IPS DF 19.7 (cell line): ENCODE measurements around the gene CFAP100.

Experiments used
- DNase-seq: peaks from one replicate; pipeline ENCODE4 v3.0.0-alpha.2; 2013; ENCODE audit warnings: low read depth, low spot score

Gene CFAP100

DNA sequence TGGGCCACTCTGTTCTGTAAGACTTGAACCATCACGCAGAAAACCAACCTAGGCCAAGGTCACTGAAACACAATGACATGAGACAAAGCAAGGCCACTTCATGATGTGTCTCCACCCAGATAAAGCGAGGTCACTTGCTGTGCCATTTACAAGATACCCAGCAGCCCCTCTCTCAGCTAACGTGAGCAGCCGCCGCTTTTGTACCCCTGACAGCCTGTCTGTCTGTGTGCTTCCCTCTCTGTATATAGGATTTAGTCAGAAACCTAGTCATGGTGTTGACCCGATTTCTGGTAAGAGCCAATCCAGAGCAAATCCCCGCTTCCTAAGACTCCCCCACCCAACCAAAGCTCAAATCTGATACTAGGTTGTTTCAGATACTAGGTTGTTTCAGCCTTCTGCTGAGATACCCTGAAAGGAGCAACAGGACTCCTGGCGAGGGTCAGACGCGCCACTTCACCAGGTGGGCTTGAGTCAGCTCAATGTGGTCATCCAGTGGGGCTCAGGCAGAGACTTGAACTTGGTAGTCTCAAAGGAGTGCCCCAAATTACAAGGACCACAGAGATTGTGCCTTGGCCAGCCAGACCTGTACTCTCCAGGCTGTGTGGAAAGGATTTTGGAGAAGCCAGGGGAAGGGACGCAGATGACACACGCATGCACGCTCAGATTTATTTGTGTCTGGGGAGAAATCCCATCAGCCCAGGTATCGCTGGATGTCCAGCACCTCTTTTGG is 84.0 kb downstream of the CFAP100 start:
- DNase-seq, result no peak

DNA sequence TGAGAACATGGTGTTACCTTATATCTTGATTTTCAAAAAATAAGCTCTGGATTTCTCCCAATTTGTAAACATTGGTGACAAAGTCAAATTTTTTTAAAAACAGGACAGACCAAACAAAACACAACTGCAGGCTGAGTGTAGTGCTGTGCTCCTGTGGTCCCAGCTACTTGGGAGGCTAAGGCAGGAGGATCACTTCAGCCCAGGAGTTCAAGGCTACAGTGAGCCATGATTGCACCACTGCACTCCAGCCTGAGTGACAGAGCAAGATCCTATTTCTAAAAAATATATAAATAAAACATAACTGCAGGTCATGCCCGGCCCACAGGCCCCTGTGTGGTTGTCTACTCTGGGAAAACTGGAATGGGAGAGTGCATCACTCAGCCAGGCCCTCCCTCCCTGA is 84.9 kb downstream of the CFAP100 start:
- no peak for DNase-seq

DNA sequence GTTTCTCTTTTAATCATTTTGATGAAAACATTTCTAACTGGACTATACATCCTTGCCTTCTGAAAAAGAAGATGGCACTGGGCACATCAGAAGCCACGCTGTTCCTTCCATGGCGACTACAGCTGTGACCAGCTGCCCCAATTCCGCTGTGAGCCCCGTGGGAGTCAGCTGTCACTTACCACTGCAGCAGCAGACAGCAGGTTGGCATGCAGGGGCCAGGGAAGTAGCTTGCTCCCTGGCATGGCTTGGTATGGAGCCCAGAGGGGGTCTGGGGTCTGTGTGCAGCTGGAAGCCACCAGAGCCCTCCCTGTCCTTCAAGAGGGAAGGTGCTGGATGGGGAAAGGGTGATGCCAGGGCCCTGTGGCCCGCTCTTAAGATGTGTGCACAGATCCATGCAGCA is 85.5 kb downstream of the CFAP100 start:
- DNase-seq, result no peak

DNA sequence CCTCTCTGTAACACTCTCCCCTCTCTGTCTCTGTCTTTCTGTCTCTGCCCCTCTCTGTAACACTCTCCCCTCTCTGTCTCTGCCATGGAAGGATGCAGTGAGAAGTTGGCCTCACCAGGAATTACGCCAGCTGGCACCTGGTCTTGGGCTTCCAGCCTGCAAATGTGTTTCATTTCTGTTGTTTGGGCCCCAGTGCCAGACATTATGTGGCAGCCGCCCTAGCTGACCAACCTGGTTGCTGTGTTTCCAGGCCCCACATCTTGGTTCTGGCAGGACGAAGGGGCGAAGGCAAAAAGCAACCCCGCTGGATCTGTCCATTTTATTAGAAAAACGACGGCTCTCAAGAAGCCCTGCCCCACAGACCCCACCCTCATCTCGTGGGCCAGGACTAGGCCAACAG is 86.2 kb downstream of the CFAP100 start:
- no peak for DNase-seq

DNA sequence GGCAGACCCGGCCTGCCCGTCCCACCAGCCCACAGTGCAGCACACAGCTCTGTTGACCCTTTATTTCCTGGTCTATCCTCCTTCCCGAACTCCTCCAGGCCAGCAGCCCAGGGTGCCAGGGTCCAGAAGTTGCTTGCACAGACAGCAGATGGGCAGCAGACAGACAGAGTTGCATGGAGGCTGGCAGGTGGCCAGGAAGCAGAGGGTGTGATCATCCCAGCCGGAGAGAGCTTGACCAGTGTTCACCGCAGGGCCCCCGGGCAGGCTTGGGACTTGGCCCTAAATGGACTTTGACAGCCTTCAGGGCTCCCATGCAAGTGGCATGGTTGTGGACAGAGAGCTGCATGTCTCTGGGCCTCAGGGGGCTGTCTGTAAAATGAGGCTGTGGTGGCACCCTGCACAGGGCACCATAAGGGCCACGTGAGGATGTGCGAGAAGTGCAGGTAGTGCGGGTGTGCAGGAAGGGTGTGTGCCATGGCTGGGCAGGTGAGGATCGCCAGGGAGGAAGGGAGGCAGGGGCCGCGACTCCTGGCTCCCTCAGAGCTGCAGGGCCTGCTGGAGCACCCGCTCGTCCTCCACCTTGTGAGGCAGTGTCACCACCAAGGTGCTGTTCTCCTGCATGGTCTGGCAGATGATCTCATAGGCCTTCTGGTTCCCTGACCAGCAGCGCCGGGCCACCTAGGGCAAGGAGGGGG is 87.2 kb downstream of the CFAP100 start:
- no peak for DNase-seq

DNA sequence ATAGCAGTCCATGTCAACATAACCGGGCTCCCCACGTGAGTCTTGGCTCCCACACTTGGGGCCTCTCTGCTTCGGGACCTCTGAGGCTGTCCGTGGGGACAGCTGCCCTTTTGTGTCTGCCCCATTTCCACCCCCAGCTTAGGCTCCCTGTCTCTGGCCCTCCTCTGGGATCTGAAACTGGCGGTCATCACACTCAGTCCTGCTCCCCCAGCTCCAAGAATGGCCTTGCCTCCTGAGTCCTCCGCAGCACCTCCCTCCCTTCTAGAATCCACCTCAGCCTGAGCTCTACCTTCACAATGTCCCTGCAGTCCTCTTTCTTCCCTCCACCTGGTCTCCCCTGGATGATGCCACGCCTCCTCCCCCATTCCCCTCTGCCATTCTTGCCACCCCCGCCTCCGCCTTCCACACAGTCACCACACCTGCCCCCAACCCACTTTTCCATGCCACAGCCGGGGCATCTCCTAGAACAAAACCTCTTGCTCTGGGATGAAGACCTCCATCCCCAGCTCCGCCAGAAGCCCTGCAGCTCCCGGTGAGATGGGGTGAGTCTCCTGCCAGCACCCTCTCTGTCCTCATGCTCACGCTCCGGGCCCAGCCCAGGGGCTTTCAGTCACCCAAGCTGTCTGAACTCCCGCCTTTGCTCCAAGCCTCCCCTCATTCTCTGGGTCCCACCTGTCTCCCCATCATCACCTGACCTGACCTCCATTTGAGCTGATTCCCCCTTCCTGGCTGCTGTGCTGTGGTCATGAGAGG is 88.0 kb downstream of the CFAP100 start:
- DNase-seq, result no peak

DNA sequence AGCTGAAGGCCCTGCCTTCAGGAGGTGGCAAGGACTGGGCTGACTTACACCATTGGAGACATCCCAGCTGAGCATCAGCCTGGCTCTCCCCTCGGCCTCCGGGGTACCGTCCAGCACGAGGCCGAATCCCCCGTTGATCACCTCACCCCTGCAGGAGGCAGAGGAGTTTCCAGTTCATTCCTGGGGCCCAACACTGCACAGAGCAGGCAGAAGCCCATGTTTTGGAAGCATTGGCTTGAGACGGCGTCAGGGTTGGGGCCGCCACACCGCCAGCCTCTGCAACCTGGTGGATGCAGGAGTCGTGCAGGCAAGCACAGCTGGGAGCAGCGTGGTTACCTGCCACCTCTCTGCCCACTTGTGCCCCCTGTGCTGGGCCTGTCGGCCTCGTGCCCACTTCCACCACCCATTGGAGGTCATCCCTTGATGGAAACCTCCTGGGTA is 88.6 kb downstream of the CFAP100 start:
- DNase-seq, result no peak

DNA sequence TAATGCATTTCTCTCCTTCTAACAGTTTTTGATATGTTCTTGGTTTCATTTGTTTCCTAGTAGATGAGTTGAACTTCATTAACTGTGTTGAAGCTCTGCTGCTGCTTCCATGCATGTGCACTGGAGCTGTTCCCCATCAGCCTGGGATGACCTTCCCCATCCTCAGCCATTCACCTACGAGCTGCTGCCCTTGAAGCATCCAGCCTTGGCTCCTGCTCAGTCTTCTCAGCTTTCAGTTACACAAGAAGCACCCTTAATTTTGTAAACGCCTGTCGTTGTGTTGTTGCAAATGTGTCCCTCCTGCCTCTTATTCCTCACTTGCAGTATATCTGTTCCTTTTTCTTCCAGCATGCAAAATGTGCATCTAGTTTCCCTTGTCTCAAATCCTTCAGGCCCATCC is 89.4 kb downstream of the CFAP100 start:
- no peak for DNase-seq

DNA sequence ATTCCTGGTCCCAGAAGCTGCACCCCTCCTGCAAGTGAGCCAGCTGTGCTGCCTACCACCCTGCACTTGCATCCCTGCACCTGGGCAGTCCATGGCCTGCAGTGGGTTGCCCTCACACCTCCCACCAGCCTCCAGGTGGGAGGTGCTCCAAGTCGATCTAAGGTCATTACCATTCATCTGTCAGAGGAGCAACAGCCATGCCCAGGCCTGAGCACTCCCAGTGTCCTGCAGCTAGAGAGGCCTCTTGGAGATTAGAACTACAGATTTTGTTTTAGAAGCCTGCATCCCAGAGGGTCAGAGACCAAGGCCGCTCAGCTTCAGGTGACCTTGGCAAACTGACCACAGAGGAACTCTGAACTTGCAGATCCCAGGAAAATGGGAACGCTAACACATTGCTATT is 90.0 kb downstream of the CFAP100 start:
- DNase-seq, result no peak

DNA sequence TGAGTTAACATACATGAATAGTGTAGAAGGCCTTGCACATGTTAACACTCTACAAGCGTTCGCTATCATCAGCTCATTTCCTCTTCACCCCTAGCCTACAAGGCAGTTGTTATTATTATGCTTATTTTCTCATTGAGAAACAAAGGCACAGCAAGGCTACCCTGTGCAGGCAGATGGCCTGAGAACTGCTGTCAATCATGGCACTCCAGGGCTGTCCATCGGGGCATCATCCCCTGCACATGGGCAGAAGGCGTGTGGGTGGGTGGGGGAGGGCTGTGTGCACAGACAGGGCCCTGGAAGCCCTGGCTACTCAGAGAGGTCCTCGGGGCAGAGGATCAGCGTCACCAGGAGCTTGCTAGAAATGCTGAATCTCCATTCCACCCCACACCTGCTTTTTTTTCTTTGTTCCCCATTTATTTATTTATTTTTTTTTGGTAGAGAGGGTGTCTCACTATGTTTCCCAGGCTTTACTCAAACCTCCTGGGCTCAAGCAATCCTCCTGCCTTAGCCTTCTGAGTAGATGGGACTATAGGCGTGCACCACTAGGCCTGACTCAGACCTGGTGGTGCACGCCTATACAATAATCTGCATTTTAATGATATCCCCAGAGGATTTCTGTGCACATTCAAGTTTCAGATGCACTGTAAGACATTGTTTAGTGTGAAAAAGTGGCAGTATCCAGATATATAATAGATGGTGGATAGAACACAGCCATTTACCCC is 90.6 kb downstream of the CFAP100 start:
- DNase-seq, result no peak

DNA sequence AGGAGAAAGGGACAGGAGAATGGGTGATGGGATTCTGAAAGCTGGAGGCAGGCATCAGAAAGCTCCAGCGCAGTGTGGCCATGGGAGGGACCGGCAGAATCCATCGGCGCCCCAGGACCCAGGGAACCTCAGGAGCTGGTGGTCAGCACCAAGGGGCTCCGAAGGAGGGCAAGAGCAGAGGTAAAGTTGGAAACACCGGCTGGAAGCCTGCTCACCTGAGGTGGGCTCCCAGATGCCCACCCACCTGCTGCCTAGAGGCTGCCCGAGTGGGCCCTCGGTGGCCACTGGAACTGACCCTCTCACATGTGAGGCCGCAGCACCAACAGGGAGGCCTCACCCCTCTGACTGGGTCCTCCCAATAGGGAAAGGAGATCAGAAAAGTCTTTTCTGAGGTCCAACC is 91.2 kb downstream of the CFAP100 start:
- no peak for DNase-seq
